Hepatocyte (in vitro differentiated cells): ENCODE data around the gene CDC45.

ENCODE experiments used
- EZH2 ChIP-seq: fragments of 200-600 bp; sonication (generic); IDR thresholded peaks from 2 replicates; pipeline ENCODE4 v1.6.1; 2016; ENCODE audit warnings: antibody characterized with exemption, mild to moderate bottlenecking, borderline replicate concordance
- TF ChIP-seq, protein P1 (sequence below): fragments of 200-600 bp; sonication (generic); IDR thresholded peaks from 2 replicates; pipeline ENCODE4 v1.5.1; 2016; ENCODE audit warnings: antibody characterized with exemption, mild to moderate bottlenecking; ENCODE audit not compliant: poor library complexity

DNA sequence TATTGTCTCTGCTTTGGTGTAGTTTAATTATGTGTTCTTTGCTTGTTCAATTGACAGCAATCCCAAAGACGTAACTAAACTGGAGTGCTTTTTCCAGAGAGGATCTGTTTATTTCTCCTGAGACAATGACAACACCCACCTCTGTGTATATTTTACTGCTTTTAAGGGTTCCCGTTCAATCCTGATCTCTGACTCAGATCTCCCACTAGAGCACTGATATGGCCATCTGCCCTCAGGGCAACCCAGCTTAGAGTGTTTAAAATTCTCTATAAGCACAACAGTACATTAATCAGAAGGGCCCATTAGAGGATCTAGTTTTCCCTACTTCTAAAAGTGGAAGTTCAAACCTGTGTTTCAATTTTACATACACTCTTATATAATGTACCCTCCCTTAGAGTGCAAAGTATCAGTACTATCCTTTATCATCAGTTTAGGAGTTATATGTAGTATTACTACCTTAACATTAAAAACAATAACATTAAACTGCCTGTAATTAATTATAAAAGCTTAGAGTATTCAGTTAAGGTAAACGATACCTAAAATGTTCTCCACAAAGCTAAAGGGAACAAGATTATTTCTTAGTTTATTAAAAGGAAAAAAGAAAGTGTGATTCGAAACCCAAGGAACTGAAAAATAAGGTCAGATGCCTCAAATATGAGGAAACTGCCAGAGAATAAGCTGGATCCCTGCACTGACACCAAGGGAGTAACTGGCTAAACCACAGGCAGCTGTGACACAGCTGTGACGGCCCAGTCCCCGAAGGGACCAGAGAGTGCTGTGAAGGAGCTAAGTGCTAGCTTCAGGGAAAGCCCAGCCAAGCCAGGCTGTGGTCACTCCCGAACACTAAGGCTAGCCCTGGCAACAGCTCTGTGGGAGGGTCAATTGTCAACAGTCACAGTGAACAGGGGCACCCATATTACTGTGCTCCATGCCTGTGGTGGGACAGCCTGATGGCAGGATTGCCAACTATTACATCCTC lies 15.9 kb upstream of the CDC45 start:
- no peak for TF ChIP-seq EZH2
- TF ChIP-seq, protein P1, sequence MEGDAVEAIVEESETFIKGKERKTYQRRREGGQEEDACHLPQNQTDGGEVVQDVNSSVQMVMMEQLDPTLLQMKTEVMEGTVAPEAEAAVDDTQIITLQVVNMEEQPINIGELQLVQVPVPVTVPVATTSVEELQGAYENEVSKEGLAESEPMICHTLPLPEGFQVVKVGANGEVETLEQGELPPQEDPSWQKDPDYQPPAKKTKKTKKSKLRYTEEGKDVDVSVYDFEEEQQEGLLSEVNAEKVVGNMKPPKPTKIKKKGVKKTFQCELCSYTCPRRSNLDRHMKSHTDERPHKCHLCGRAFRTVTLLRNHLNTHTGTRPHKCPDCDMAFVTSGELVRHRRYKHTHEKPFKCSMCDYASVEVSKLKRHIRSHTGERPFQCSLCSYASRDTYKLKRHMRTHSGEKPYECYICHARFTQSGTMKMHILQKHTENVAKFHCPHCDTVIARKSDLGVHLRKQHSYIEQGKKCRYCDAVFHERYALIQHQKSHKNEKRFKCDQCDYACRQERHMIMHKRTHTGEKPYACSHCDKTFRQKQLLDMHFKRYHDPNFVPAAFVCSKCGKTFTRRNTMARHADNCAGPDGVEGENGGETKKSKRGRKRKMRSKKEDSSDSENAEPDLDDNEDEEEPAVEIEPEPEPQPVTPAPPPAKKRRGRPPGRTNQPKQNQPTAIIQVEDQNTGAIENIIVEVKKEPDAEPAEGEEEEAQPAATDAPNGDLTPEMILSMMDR = no peak
